SHP77 (cell line): ENCODE results near the gene OTOGL.
"Not testable (repeated sequence)": the region's sequence is repeated elsewhere in the genome, so short reads cannot be mapped to it uniquely, and the experiment has no call there.

Experiments
- DNase-seq, 2 experiments: peaks; one replicate each; lab custom pipeline; 2025; lab: John Stamatoyannopoulos, UW

OTOGL gene

DNA sequence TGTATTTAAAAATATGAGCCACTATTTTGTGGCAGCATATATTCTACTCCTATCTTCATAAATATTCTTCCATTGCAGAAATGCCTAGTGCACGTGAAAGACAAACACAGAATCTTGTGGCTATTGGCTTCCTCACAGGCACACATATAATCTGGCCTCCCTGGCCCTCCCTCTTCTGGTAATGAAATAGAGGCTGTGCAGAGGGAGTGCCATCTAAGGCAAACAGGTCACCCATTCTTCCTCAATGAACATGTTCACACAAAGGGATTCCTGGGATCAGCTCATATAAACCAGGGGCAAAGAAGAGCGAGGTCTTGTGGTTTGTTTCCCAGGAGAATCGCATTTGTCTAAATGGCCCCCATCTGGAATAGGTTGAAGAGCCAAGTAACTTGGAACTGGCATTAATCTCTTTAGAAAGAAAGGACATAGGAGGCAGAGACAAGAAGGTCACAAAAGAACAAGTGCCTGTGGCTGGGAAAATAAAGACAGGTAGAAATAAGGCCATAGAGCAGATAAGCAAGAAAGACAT lies 173.1 kb downstream of the OTOGL start:
- no peak for DNase-seq

GRCh38 chr12:80273144-80273543 lies 173.8 kb downstream of the OTOGL start:
- no peak for DNase-seq

DNA sequence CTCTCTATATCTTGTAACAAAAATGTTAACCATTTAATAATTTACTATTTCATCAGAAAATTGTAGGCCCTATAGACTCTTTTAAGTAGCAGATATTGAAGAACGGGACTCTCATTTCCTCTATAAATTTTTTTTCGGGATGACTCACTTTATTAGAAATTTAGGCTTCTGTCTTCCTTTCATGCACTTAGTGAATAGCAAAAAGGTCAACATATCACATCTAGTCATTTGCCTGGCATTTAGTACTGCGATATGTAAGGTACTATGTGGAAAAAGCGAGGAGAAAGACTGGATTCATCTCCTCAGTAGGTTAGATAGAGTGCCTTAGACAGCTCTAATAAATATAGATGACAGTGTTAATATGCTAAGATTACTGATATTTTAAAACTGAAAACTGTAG lies 178.4 kb downstream of the OTOGL start:
- no peak for DNase-seq

- no peak for DNase-seq
Observed at GRCh38 chr12:80282226-80282625, 182.9 kb downstream of the OTOGL start.

- DNase-seq = no peak
Observed at GRCh38 chr12:80282761-80283160, 183.4 kb downstream of the OTOGL start.

GRCh38 chr12:80291108-80291754 lies 191.9 kb downstream of the OTOGL start:
- no peak for DNase-seq

DNA sequence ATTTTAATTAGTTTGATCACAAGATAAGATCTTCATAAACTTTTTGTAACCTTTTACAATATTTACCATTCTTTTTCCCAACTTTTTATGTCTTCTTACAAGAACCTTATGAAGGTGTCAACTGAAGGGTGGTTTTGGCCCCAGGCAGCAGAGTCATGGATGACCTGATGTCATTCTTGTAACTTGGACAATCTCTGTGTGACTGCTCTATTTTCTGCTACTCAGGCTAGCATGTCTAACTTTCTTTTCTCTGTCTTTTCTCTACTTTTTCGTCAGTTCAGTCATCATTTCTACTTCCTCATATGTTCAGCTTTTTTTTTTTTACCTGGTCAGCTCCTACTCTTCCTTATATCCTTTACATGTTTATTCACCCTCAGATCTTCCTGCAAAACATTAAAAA lies 194.0 kb downstream of the OTOGL start:
- DNase-seq = no peak

GRCh38 chr12:80293759-80294158 lies 194.4 kb downstream of the OTOGL start:
- DNase-seq = no peak

DNA sequence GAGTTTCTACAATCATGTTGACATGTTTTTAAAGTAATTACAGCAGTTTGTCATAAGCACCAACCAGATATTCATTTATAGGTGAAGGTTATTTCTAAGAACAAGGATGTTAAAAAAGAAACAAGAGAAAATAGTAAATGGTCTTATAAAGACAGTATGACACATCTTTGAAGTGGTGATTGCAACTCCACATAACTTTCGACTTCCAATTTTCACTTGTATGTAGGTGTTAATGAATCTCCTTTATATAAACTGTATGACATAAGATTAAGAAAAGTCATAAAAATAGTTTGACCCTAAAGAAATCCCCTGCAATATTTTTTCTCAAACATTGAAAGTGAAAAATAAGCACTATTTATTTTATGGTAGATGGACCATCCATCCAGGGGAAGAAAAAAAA lies 199.9 kb downstream of the OTOGL start:
- no peak for DNase-seq

GRCh38 chr12:80299976-80300375 lies 200.6 kb downstream of the OTOGL start:
- no peak for DNase-seq

GRCh38 chr12:80307436-80307835 lies 208.1 kb downstream of the OTOGL start:
- not testable (repeated sequence) for DNase-seq

DNA sequence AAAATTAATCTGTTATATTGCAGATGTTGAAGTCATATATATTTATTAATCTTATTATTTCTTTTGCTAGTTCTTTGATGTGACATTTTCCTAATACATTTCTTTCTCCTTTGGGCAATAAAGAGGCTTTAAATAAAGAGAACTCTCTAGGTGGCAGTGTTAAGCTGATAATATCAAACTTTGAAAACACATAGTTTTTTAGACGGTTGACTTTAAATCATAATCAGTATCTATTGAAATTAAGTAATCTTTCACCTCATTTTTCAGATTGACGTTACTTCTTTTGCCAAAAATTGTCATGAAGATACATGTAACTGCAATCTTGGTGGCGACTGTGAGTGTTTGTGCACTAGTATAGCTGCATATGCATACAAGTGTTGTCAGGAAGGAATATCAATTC lies 213.9 kb downstream of the OTOGL start:
- DNase-seq = no peak

DNA sequence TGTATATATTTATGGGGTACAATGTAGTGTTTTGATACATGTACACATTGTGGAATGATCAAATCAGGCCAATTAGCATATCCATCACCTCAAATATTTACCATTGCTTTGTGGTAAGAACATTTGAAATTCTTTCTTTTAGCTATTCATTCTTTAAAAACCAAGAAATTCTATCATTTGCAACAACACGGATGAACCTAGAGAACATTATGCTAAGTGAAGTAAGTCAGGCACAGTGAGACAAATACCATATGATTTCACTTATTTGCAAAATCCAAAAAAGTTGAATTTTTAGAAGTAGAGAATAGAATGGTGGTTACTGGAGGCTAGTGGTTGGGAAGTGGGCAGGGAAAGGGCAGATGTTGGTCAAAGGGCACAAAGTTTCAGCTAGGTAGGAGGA lies 215.4 kb downstream of the OTOGL start:
- DNase-seq = no peak

DNA sequence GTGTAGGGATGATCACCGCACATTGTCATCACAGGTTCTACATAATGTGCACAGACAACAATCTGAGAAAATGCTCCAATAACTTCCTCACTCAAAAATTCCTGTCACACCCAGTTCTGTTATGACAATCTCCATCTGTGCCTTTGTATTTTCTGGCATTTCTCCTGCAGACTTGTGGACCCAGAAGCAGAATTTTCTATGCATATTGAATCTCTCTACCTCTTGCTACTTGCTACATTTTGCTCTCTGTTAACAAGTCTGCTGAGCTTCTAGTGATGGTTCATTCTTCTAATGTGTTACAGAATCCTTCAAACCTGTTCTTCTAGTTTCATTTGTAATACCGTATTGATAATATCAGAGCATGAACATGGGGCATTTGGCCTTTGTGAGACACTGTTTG lies 216.9 kb downstream of the OTOGL start:
- no peak for DNase-seq

- DNase-seq = no peak
Observed at GRCh38 chr12:80317307-80317706, 218.0 kb downstream of the OTOGL start.

DNA sequence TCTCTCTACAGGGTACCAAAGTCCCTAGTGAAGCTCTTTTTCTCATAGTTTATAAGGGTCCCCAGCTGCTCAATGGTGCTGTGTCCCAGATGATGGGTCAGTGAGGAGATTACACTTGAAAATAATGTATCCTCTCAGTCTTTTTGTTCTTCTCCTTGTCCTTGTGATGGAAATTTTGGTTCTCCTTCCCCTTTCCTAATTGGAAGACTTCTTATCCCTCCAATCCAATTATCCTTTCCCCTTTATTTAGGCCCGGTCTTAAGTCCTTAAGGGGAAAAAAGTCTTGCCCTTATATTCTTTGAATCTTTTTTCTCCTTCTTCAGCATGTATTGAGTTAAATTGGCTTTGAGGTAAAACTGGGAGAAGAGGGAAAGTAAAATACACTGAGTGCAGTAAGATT lies 218.6 kb downstream of the OTOGL start:
- DNase-seq = no peak

GRCh38 chr12:80320121-80320678 lies 220.9 kb downstream of the OTOGL start:
- DNase-seq = no peak

DNA sequence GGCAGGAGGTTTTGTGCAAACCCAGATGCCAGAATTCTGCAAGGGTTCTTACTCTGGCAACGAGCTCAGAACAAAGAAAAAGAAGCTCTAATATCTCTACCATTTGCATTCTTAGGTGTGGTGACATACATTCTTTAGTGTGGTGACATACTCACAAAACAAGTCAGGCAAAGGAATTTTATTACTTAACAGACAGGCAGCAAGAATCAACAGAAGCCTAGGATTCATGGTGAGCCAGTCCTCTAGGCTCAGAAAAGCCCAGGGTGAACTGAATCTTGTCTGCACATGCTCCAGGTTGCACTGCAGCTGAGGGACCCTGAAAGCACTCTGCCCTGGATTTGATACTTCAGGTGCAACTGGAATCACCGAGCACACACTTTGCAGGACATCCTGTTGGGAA lies 222.3 kb downstream of the OTOGL start:
- DNase-seq = no peak

DNA sequence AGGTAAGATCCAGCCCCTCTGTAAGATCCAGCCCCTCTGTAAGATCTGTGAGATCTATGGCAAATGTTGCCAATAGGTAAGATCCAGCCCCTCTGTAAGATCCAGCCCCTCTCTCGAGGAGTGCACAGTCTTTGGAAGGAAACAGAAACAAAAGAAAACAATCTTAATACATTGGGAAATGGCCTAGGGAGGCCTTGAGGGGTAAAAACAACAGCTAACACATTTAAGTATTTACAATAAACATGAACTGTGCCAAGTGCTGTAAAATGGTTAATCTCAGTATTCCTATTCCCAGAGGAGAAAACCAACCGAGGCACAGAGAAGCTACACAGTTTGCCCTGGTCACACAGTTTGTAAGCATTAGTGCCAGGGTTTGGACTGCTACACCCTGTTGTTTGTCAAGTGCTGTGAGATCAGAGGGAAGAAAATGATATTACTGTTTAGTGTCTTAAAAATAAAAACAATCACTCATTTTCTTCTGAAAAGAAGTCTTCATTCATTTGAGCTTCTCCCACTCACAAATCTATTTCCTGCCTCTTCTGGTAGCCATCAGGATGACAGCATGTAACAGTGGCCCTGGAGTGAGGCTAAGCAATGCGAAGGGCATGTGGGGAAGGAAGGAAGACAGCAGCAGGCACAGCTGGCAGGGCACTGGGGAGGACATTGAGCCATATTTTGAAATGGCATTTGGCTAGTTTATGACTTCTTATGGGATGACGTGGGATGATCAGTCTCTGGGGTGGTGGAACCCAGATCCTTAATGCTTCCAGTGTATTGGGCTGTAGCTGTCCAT lies 226.0 kb downstream of the OTOGL start:
- DNase-seq = no peak

GRCh38 chr12:80332827-80333226 lies 233.5 kb downstream of the OTOGL start:
- DNase-seq = no peak

GRCh38 chr12:80352474-80352873 lies 253.1 kb downstream of the OTOGL start:
- DNase-seq = no peak

DNA sequence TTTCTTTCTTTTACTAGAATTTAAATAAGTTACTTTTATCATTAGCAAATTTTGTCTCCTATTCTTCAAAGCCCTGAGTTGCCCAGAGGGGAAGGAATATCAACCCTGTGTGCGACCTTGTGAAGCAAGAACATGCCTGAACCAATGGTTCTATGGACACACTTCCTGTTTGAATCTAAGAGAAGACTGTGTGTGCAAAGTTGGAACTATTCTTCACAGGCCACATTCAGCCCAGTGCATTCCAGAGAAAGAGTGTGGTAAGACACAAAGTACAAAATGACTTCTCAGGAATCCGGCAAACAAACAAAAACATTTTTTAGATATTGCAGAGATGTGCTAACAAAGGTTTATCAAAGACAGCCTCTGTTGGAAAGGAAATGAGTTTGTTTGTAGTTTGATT lies 253.9 kb downstream of the OTOGL start:
- no peak for DNase-seq

- no peak for DNase-seq
Observed at GRCh38 chr12:80356097-80356496, 256.8 kb downstream of the OTOGL start.
